ENCODE results near the gene TPCN1. TPM values are rescaled to one million over a fixed set of nuclear protein-coding genes. Genes with fewer than 3 reads are reported as not detected.

TPCN1 gene
- total RNA-seq, 1 donor, result 16.4 TPM

- no peak for DNase-seq (ENCODE audit: low read depth in 2 of 3, low spot score in 2 of 3)
These were observed 111.6 kb downstream of the TPCN1 start for GRCh38 chr12:113332688-113333417.

GRCh38 chr12:113333418-113333750 is 112.1 kb downstream of the TPCN1 start:
- DNase-seq (ENCODE audit: low read depth in 2 of 3, low spot score in 2 of 3), result no peak

- peak in 2 of 3 donors; percentile 15 to 37 for DNase-seq (ENCODE audit: low read depth in 2 of 3, low spot score in 2 of 3)
These were observed 112.9 kb downstream of the TPCN1 start for GRCh38 chr12:113333877-113334785.

GRCh38 chr12:113334786-113335539 is 113.7 kb downstream of the TPCN1 start, which contains the start of gene SLC8B1:
Gene SLC8B1 (minus strand): TSS chr12:113335109. CDS start chr12:113332878, 2,231 bp downstream.
- peak; percentile 68 to 79 (median 75) for DNase-seq (ENCODE audit: low read depth in 2 of 3, low spot score in 2 of 3)

GRCh38 chr12:113339540-113339939 is 118.3 kb downstream of the TPCN1 start:
- no peak for DNase-seq (ENCODE audit: low read depth in 2 of 3, low spot score in 2 of 3)

- no peak for DNase-seq (ENCODE audit: low read depth in 2 of 3, low spot score in 2 of 3)
These were observed 118.8 kb downstream of the TPCN1 start for GRCh38 chr12:113340061-113340460.

GRCh38 chr12:113341535-113341934 is 120.3 kb downstream of the TPCN1 start:
- DNase-seq (ENCODE audit: low read depth in 2 of 3, low spot score in 2 of 3), result no peak

GRCh38 chr12:113345318-113345717 is 124.1 kb downstream of the TPCN1 start:
- DNase-seq (ENCODE audit: low read depth in 2 of 3, low spot score in 2 of 3), result no peak

GRCh38 chr12:113346353-113346752 is 125.1 kb downstream of the TPCN1 start:
- no peak for DNase-seq (ENCODE audit: low read depth in 2 of 3, low spot score in 2 of 3)

- no peak for DNase-seq (ENCODE audit: low read depth in 2 of 3, low spot score in 2 of 3)
These were observed 125.8 kb downstream of the TPCN1 start for GRCh38 chr12:113347107-113347506.

GRCh38 chr12:113347892-113348291 is 126.6 kb downstream of the TPCN1 start:
- DNase-seq (ENCODE audit: low read depth in 2 of 3, low spot score in 2 of 3), result no peak

Small RNAs within 50 kb of the gene (small RNA-seq; reads per million reads assigned to genes)
- gene MIR6762 (not detected), gene RF00019 (not detected)

Other genes starting within 250 kb of the TPCN1 start
- gene OAS2, start 242.9 kb upstream of the TPCN1 start, total RNA-seq, result 34.7 TPM
- 1.1 TPM for gene DTX1, start 164.7 kb upstream of the TPCN1 start, total RNA-seq
- gene RASAL1, start 85.7 kb upstream of the TPCN1 start, total RNA-seq, result 0.27 TPM
- gene CFAP73, start 71.7 kb upstream of the TPCN1 start, total RNA-seq, result not detected
- gene DDX54, start 36.0 kb upstream of the TPCN1 start, total RNA-seq, result 57.4 TPM
- gene RITA1, start 35.7 kb upstream of the TPCN1 start, total RNA-seq, result 28.3 TPM
- 37.4 TPM for gene SLC8B1, start 113.6 kb downstream of the TPCN1 start, total RNA-seq
- 13.7 TPM for gene PLBD2, start 137.1 kb downstream of the TPCN1 start, total RNA-seq
- not detected for gene SDS, start 182.4 kb downstream of the TPCN1 start, total RNA-seq
- gene SDSL, start 200.9 kb downstream of the TPCN1 start, total RNA-seq, result 16.2 TPM